Thoracic aorta (tissue), 2 donors: ENCODE measurements around the gene MMGT1. TPM values are rescaled to one million over a fixed set of nuclear protein-coding genes. Genes with fewer than 3 reads are reported as not detected.
A peak's percentile ranks its signal among the peaks of the same experiment; 100 is the strongest.

Source experiments
- ATAC-seq: fragments of 150-250 bp; one replicate; pipeline ENCODE4 v1.8.0; 2017; ENCODE audit warnings: low read depth; ENCODE audit not compliant: insufficient number of reproducible peaks, low FRiP score
- DNase-seq: peaks from one replicate; pipeline ENCODE4 v3.0.0-alpha.2; 2020; ENCODE audit warnings: low spot score
- H3K27ac ChIP-seq, 2 donors: fragments of 200-600 bp; sonication (generic); 1 replicate in 1 of 2; 2 replicates in 1 of 2; pipeline ENCODE4 v1.5.1; 2016; ENCODE audit warnings: mild to moderate bottlenecking in 2 of 2, moderate library complexity in 2 of 2
- H3K27me3 ChIP-seq: fragments of 200-600 bp; sonication (generic); replicated peaks from 2 replicates; pipeline ENCODE4 v1.6.0; 2016; ENCODE audit warnings: mild to moderate bottlenecking; ENCODE audit not compliant: insufficient read depth
- H3K36me3 ChIP-seq: fragments of 200-600 bp; sonication (generic); one replicate; pipeline ENCODE4 v1.5.1; 2016
- H3K4me1 ChIP-seq, 2 donors: fragments of 200-600 bp; sonication (generic); 1 replicate in 1 of 2; 2 replicates in 1 of 2; pipeline versions ENCODE4 v1.5.1 to v1.6.0; 2016; ENCODE audit warnings: low read depth in 2 of 2, mild to moderate bottlenecking in 1 of 2; ENCODE audit not compliant: control insufficient read depth in 1 of 2
- H3K4me3 ChIP-seq: fragments of 200-600 bp; sonication (generic); 2 replicates; pipeline ENCODE4 v1.5.1; 2016; ENCODE audit warnings: mild to moderate bottlenecking
- H3K9me3 ChIP-seq: fragments of 200-600 bp; sonication (generic); 2 replicates; pipeline ENCODE4 v1.5.1; 2016
- total RNA-seq, 2 donors: library from RNA; depleted of rRNA; stranded (reverse); fragments of >200 nt; gene quantifications; one replicate each; pipeline versions ENCODE4 v1.1.0 to v1.2.3, GENCODE V29; 2016
- TF ChIP-seq, protein P1 (sequence below): fragments of 200-600 bp; sonication (generic); IDR thresholded peaks from one replicate; pipeline ENCODE4 v1.5.1; 2019; ENCODE audit warnings: antibody characterized with exemption

MMGT1 gene
- total RNA-seq, 2 donors from 2014 or later = 26.3 to 30.3 TPM

DNA sequence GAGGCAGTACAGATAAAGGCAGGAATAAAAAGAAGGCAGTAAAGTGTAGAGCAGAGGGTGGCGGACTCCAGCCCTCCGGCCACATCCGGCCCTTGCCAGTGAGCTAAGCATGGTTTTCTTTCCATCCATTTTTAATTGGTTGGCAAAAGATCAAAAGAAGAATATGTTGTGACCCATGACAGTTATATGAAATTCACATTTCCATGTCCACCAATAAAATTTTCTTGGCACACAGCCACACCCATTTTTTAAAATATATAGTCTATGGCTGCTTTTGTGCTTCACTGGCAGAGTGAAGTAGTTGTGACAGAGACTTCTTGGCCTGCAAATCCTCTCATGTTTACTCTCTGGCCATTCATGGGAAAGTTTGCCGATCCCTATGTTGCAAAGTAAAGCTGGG, 41.2 kb upstream of the MMGT1 start:
- Histone ChIP-seq H3K27me3 (no peaks in the 10 kb centered on the region), H3K4me1 (no peaks in the 10 kb centered on the region)
- DNase-seq = no peak

DNA sequence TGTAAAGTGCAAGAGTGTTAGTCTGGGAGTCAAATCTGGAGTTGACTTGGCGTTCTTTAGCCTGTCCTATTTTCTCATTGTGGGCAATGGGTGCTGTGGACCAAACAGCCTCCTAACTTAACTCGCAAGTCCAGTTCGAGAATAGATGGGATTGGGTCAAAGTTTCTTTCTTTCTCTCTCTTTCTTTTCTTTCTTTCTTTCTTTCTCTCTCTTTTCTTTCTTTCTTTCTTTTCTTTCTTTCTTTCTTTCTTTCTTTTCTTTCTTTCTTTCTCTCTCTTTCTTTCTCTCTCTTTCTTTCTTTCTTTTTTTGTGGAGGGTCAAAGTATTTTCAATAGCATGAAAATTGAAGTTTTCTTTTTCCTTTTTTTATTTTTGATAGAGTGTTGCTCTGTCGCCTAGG, 14.5 kb upstream of the MMGT1 start:
- no peak for ATAC-seq
- no peaks in the 10 kb centered on the region for H3K9me3 ChIP-seq
- no peaks in the 10 kb centered on the region for H3K36me3 ChIP-seq
- H3K27me3 ChIP-seq = no peaks in the 10 kb centered on the region
- no peak for DNase-seq
- H3K27ac ChIP-seq = peak overlapping the region in 1 of 2 donors; percentile 21
- H3K4me3 ChIP-seq = no peak overlapping the region
- H3K4me1 ChIP-seq = peaks cover 0 to 6% of the 10 kb centered on the region in 2 donors
- TF ChIP-seq, protein P1, sequence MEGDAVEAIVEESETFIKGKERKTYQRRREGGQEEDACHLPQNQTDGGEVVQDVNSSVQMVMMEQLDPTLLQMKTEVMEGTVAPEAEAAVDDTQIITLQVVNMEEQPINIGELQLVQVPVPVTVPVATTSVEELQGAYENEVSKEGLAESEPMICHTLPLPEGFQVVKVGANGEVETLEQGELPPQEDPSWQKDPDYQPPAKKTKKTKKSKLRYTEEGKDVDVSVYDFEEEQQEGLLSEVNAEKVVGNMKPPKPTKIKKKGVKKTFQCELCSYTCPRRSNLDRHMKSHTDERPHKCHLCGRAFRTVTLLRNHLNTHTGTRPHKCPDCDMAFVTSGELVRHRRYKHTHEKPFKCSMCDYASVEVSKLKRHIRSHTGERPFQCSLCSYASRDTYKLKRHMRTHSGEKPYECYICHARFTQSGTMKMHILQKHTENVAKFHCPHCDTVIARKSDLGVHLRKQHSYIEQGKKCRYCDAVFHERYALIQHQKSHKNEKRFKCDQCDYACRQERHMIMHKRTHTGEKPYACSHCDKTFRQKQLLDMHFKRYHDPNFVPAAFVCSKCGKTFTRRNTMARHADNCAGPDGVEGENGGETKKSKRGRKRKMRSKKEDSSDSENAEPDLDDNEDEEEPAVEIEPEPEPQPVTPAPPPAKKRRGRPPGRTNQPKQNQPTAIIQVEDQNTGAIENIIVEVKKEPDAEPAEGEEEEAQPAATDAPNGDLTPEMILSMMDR = no peak

More for the DNA sequence above, 41.2 kb upstream of the MMGT1 start:
- Histone ChIP-seq H3K36me3 (no peaks in the 10 kb centered on the region), H3K27ac (no peak overlapping the region), H3K4me3 (no peak overlapping the region), H3K9me3 (no peaks in the 10 kb centered on the region)
- ATAC-seq = no peak
- TF ChIP-seq, protein P1 = no peak

DNA sequence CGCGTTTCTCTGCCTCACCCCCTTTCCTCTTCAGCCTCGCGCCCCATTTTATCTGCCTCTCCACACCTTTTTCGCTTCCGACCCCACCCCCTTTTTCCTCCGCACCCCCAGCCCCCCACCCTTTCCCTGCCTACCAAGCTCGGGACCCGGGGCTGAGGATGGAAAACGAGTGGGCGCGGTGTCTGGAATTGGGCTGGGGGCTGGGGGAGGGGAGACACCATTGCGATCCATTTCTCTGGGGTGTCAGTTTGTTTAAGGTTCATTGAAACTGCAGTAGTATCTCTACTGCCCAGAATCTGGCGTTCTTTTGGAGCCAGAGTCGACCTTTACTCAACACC, 12.2 kb upstream of the MMGT1 start:
- H3K4me3 ChIP-seq = peak overlapping the region; percentile 83
- H3K27ac ChIP-seq = peak overlapping the region; percentile 66 to 77
- no peaks in the 10 kb centered on the region for H3K36me3 ChIP-seq
- H3K4me1 ChIP-seq = peaks cover 0 to 6% of the 10 kb centered on the region in 2 donors
- DNase-seq = no peak
- no peaks in the 10 kb centered on the region for H3K9me3 ChIP-seq
- ATAC-seq = no peak
- H3K27me3 ChIP-seq = no peaks in the 10 kb centered on the region
- TF ChIP-seq, protein P1 = no peak

DNA sequence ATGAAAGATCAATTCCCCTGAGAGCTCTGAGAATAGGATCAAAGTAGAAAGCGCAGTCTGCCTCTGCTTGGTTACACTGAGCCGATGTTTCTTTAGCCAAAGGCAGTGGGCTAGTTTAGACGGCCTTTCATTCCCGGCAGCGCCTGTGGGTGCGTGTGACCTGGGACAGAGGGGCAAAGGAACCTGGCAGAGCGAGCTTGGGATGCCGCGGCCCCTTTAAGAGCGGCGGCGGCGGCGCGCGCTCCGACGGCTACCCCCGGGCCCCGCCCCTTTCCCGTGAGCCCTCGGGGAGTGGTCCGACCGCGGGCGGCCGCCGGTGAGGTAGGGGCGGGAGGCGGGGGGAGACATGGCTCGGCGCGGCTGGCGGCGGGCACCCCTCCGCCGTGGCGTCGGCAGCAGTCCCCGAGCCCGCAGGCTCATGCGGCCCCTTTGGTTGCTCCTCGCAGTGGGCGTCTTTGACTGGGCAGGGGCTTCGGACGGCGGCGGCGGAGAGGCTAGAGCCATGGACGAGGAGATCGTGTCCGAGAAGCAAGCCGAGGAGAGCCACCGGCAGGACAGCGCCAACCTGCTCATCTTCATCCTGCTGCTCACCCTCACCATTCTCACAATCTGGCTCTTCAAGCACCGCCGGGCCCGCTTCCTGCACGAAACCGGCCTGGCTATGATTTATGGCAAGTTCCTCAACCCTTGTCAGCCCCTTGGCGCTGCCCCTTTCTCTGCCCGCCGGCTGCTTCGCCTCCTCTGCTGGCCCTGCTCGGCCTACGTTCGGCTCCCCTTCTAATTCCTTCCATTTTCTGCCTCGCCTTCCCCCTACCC, 11.6 kb upstream of the MMGT1 start, which contains the start of gene SLC9A6:
TSS of gene SLC9A6 (plus strand) at position 279 of the 816 bp plus-strand sequence. CDS start at position 503, 224 bp downstream.
- peak within 1 kb of the TSS; percentile 83 for H3K4me3 ChIP-seq
- no peaks in the 10 kb centered on the region for H3K36me3 ChIP-seq
- H3K27me3 ChIP-seq = no peaks in the 10 kb centered on the region
- DNase-seq (no peak), ATAC-seq (peak; percentile 84)
- H3K4me1 ChIP-seq = peaks cover 0 to 6% of the 10 kb centered on the region in 2 donors
- H3K9me3 ChIP-seq = no peaks in the 10 kb centered on the region
- TF ChIP-seq, protein P1 = no peak
- peak within 1 kb of the TSS; percentile 66 to 77 for H3K27ac ChIP-seq

DNA sequence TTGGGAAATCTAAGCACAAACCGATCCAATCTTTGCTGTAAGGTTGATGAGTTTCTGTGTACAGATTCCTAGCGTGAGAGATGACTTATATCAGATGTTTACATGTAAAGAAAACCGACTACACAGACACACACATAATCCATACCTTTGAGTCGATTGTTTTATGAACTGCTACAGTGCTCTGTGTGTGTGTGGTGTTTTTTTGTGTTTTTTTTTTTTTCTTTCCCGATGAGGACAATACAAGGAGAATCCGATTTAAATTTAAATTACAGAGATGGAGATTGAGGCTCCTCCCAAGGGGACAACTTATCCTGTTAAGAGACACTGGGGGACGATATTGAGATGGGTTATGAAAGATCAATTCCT, 11.0 kb upstream of the MMGT1 start:
- no peak for ATAC-seq
- Histone ChIP-seq H3K27me3 (no peaks in the 10 kb centered on the region), H3K9me3 (no peaks in the 10 kb centered on the region), H3K27ac (peak overlapping the region; percentile 66 to 77), H3K4me3 (peak overlapping the region; percentile 83), H3K4me1 (peaks cover 0 to 6% of the 10 kb centered on the region in 2 donors), H3K36me3 (no peaks in the 10 kb centered on the region)
- DNase-seq = no peak
- TF ChIP-seq, protein P1 = no peak
